GM21367 (cell line): Measurements from ENCODE around the gene MED12L.

ENCODE experiments used
- ATAC-seq: cut with Tn5 transposase; IDR thresholded peaks from one replicate; pipeline ENCODE4 v1.9.1; 2021; ENCODE audit not compliant: unreplicated experiment

Gene MED12L

DNA sequence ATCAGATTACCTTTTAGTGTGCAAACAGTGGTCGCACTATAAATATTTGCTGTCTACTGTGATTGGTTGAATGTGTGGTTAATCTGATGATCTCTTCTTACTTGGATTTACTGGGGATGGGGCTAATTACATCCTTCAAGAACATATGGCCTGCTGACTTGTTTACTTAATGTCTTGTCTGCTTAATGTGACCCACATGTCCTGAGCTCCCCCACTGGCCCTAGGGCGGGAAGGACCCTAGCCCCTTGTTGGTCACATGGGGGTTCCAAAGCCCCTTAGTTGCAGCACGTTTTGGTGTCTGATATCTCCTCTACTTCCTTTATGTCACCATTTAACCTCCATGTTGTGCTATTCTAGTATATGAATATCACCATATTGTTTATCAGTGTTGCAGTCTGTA is 316.9 kb downstream of the MED12L start:
- ATAC-seq = no peak

DNA sequence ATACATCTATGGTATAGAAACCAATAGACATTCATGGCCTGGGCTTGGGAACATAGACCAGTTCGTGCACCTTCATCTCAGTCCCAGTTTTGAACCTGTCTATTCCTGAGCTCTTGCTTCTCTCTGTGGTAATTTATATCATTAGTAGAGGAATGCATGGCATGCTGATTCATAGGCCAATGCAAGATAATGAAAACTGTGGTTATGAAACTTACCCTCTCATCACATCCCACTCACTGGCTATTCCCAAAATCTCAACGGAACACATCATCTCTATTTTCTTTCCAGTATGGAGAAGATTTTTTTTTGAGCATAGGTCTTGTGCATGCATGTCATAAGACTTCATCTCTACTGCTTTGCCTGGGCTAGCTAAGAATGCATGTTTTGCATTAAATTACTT is 317.8 kb downstream of the MED12L start:
- no peak for ATAC-seq

DNA sequence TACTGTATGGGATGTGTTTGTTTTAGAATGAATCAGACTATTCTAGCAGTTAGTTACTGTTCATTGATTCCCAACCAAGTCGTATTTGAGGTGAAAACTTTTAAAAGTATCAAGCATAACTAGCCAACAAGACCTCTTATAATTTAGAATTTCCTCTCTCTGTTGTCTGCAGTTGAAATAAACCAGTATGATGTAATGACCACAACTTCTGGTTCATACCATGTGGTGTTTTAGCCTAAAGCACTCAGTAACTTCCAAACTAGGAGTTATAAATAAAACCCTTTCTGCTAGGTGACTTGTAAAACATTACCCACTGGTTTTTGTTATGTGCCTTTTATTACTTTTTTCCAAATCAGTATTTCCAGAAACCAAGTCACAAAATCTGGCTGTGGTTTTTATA is 318.9 kb downstream of the MED12L start:
- no peak for ATAC-seq

DNA sequence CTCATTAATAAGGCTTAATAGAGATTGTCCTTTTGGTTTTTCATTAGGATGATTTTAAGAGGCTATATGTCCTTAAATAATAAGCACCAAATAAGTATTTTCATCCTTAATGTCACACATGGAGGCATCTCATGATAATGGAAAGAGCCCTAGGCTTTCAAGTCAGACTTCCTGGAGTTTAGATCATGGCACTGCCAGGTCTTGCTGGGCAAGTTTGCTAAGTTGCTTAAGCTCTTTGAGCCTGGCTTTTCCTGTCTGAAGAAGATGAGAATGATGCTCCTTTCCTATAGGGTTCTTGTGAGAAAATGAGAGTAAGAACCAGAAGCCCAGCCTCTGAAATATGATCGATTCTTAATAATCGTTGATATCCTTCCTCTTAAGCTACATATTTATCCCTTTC is 322.5 kb downstream of the MED12L start:
- ATAC-seq = no peak

DNA sequence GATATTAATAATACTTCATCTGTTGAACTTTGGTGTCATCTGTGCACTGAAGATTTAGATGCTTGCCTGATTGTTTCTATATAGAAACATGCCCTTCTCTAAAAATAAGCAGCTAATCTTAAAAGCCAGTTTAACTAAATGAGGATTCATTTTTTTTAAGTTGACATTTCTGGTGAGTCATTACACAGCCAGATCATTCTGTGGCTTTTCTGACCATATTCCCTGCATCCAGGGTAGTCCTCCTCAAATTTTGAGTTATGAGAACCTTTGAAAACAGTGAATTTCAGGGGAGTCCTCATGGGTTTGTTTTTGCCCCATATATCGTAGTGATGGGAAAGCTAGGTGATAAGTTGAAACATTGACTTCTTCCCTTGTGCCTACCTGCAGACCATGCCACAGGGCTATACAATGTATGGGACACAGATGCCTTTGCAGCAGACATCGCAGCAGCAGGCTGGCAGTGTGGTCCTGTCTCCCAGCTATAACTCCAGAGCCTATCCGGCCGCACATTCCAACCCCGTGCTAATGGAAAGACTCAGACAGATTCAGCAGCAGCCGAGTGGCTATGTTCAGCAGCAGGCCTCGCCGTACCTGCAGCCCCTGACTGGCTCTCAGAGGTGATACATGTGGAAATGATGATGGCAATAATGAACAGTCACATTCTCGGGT is 325.6 kb downstream of the MED12L start:
- ATAC-seq = no peak

DNA sequence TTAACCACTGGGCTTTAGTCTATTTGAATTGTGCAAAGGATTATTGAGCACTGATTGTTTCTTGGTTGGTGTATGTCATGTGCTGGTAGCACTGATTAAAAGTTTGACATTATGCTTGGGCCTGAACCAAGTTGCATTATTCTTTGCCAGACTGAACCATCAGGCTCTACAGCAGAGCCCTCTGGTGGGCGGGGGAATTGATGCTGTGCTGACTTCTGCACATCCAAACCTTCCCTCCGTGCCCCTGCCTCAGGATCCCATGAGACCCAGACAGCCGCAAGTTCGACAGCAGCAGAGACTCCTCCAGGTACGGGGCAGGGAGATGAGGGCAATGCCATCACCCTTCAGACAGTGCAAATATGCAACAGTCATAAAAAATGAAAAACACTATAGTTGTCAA is 327.5 kb downstream of the MED12L start:
- no peak for ATAC-seq

DNA sequence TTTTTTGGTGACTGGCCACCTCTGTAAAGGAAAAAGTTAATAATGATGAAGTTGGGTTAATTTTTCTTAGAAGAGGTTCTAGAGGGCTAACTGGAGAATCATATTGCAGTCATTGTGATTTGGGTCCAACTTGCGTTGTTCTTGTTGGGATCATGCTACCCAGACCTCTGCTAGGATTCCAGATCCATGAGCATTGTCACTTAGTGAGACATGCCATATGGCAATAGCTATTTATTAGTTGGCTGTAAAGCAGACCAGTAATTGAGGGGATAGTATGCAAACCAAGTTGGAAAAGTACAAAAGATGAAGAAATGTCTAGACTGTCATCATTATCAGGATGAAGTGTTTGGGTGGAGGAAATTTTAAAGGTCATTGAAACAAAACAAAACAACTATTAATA is 329.8 kb downstream of the MED12L start:
- ATAC-seq = no peak

DNA sequence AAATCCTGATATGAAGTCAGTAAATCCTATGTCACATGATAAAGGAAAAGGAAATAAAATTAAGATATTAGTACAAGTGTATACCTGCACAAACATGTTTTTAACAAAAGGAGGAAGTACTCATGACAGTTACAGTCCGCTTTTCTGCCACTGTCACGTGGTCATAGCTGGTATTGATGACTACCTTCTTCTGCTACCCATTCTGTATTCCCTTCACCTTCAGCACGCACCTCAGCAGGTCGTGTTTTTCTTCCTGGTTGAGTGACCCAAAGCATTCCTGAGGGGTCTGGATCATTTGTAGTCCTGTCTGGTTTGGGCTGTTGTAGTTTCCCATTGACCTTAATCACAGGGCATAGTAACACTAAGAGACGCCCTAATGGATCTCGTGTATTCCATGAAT is 334.3 kb downstream of the MED12L start:
- ATAC-seq = no peak

DNA sequence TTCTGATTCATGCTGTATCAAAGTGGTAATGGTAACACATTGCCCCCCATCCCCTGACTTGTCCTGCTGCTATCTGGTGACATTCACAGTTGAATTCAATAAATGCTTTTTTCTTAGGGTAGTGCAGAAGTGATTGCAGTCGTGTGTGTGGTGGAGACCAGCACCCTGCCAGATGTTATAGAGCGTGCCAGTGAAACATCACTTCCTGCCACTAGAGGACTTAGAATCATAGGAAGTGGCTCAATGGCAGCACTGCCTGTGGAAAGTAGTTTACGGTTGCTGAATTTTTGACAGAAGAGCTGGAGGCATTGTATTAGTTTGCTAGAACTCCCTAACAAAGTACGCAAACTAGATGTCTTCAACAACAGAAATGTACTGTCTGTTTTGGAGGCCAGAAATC is 336.5 kb downstream of the MED12L start:
- no peak for ATAC-seq

DNA sequence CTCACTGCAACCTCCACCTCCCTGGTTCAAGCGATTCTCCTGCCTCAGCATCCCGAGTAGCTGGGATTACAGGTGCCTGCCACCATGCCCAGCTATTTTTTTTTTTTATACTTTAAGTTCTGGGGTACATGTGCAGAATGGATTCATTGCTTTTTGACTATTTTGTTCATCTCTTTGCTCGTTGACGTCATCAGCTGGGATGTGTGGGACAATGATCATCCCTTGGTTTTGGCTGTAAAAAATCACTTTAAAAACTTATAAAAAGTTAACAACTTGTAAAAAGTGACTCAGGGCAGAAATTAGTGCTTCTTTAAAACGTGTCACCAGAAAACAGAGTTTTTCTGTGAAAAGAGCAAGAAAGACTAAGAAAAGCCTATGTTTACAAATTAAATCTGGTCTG is 337.6 kb downstream of the MED12L start:
- no peak for ATAC-seq

DNA sequence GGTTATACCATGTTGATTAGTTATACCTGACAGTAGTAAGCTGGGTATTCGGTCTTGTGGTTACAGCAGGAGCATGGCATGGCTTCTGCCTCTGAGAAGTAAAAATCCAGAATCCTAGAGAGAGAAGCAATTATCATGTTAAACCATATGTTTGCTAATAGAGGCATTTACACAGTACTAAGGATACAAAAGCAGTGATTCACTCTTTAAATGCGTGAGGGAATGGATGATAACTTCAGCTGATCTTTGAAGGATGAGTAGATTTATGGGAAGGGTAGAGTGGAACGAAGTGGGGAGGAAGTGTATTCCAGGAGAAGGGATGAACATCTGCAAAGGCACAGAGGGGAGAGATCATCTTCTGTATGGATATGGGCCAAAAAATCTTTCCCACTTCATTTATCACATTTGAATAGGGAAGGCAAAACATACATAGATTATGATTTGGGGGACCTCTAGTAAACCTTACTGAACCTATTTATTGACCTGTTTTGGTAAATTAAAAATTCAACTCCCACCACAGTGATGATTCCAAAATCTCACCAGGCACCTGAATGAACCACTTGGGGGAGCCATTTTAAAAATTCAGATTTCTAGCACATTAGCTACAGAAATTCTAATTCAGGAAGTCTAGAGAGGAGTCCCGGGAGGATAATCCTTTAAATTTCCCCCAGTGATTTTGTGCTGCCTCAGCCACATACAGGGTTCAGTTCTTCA is 340.3 kb downstream of the MED12L start:
- no peak for ATAC-seq

DNA sequence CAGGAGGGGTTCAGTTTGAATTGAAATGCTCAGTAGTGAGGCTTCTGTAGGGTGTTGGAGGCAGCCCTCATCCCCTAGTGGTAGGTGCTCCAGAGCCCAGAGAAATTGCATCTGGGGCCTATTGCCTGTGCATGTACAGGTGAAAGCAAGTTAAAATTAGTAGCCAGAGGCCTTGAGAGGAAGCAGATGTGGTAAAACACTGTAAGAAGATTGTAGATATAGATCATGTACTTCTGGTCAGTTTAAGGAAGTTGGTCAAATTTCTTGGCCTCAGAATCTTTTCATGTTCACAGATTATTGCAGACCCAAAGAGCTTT is 340.8 kb downstream of the MED12L start:
- ATAC-seq = no peak

DNA sequence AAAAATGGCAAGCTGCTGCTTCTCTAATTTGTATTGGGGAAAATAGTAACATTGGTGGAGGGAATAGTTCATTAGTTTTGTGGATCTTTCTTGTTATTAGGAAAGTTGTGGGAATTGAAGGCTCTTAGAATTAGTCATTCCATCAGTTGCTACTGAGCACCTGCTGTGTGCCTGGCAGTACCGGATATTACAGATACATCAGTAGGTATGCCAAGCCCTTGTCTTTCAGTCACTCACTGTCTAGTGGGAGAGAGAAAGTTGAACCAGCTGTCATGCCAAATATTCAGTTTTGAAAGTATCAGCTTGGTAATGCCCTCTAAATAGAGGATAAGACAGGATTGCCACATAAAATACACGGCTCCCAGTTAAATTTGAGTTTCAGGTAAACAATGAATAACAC is 342.9 kb downstream of the MED12L start:
- no peak for ATAC-seq

DNA sequence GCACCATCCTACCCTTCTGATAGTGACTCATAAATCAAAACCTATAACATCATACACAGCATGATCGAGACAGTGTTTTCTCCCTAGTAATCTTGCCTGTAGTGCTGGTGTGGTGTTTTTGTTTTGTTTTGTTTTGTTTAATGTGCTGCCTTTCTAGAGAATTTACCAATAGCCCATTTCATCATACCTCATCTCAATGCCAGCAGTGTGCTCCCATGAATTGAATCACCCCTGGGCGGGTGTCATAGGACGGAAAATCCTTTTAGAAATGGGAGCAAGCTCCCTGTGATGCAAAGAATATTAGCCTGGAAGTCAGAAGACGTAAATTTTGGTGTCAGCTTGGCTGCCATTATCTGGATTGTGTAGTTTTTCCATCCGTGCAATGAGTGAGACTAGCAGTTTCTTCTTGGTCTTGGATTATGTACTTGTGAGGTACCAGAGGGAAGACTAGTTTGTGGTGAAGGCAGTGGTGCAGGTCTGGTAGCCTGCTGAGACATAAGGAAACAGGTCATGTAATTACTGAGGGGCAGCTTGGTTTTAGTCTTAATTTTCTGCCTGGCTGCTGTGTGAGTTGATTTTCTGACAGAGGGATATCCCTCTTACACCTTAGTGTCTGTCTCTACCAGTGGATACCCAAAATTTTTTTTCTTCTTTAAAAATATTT is 345.5 kb downstream of the MED12L start:
- ATAC-seq = no peak

DNA sequence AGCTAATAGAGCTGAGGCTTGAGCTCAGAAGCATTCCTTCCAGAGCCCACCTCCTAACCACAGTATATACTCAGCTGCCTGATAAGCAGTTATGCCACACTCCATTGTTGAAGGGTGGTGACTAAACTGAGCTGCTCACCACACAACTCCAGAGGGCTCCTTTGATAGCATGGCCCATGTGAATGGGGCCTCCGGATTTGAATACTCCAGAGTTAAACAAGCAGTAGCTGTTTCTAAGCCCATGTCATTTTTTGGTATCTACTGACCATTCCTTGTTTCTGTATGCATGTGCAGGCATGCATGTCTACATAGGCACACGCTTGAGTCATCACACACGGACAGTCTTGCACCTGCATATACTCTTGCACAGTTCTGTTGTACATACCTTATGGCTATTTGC is 346.5 kb downstream of the MED12L start:
- ATAC-seq = no peak

DNA sequence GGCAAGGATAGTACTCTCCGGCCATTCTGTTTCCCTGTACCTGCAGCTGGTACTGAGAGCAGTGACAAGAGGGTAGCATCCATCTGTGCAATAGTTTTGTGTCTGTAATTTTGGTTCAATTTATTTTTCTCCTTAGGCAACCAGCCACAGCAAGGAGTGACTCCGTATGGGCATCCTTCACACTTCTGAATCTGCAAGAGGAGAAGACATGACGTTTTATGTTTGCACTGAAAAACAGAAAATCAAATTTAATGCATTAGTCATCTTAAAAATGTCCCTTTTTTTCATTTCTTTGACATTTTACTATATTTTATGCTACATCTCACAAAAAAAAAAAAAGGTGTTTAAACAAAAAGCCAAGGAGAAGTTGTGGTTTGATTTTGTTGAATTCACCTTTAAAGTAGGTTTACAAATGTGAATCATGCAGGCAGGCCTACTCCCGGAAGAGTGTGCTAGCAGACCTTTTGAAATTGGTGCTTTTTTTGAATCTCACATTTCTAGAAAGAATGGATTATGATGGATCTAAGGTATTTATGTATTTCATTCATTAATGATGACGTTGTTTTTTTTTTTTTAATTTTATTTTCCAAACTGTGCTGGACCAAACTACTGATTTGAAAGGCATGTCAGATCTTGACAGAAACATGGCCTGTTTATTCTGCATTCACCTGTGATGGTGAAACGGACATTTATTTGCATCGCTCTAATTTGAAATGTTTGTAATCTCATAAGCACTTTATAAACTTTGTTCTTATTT is 347.3 kb downstream of the MED12L start:
- no peak for ATAC-seq

DNA sequence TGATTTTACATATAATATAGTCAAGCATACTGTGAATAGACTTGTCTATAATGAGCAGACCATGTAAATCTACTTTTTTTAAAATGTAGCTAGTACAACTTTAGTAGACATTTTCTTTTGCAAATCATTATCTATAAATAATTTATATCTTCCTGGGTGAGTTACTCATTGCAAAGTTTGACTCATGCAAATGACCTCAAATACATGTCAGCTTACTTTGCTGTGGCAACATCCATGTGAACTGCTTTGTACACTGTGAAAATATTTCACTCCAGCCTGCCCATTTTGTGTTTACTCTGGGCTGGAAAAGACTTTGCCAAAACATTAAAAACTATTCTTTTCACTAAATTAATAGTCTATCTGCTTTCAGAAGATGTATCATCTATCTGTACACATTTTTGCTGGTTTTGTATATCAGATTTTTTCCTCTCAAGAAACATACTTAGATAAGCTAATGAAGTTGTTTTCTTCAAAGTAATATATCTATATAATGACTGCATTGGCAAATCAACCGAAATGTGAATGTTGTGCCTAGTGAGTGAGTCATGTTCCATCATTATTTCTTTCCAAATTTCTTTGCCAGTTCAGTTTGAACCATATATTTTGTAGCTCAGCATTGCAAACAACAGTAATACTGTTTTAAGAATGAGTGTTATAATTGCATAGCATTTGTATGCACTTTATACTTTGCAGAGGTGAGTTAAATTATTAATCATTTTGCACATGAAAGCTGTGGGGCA is 348.9 kb downstream of the MED12L start:
- no peak for ATAC-seq

DNA sequence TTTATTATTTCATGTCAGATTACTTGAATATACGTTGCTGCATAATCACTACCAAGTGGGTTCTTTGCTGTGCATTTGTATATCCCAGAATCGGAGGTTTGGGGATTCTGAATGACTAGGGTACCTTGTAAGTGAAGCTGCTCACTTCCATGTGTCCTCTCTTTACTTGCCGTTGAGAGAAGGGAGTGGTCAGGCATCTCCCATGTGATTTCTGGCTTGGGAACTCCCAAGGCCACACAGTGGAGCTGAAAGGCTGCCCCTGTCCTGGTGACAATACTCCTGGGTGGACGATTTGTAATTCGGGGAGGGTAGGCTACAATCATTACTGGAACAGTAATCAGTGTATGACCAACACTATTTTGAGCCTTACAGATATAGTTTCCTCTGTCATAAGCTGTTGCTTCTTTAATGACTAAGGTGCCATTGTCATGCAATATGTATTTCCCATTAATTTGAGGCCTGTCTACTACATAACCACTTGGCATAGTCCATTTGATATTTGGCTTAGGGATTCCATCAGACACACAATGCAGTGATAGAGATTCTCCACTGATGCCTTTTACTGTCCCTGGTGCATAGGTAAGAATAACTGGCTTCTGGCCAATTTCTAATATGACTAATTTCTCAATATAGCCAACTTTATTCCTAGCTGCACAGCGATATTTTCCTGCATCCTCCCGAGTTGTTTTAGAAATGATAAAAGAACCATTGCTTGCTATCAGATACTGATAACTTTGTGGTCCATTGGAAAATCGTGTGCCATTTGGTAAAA is 351.4 kb downstream of the MED12L start:
- no peak for ATAC-seq

DNA sequence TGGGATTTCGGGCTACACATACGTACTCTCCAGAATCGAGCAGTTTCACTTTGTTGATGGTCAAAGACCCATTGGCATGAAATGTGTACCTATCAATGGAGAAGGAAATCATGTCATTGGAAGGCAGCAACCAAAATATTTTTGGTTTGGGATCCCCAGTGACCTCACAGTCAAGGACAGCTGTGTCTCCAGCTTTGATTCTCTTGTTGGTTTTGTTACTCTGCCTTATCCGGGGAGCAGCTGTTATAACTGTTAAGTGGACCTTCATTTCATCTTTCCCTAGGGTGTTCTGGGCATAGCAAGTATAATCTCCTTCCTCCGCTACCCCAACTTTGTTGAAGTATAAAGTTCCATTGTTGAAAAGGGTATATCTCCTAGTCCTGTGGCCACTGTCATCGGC is 352.4 kb downstream of the MED12L start:
- no peak for ATAC-seq

DNA sequence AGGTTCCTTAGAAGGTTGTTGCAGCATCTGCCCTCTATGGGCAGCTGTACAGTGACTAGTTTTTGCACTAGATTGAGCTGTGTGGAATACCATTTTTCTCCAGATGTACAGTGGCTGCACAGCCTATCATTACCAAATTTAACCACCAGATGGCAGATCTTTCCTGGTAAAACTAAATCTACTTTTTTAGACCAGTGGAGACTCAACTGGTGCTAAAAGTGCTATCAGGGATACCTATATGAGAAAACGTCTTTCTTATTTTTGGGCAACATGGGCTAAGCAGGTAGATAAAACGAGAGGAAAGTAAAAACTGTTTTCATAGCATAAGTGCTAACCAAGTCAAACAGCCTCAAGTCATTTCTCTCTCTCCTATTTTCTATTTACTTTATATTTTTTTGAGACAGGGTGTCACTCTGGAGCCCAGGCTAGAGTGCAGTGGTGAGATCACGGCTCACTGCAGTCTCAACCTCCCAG is 354.2 kb downstream of the MED12L start:
- peak; percentile 76 for ATAC-seq
